H7 (cell line): Measurements from ENCODE around the gene IKBKG. TPM values are rescaled to one million over a fixed set of nuclear protein-coding genes. Genes with fewer than 3 reads are reported as not detected.

ENCODE experiments used
- DNase-seq: peaks from one replicate; pipeline ENCODE4 v3.0.0; 2012
- H3K27me3 ChIP-seq: 2 replicates; pipeline ENCODE4 v1.6.0; 2011; ENCODE audit warnings: mild to moderate bottlenecking, low read length; ENCODE audit not compliant: control insufficient read depth, insufficient read depth
- H3K36me3 ChIP-seq: replicated peaks from 2 replicates; pipeline ENCODE4 v1.5.1; 2011; ENCODE audit warnings: low read length; ENCODE audit not compliant: control insufficient read depth, insufficient read depth
- H3K4me3 ChIP-seq: 2 replicates; pipeline ENCODE4 v1.5.1; 2011; ENCODE audit warnings: low read depth, mild to moderate bottlenecking, control low read depth, low read length, moderate library complexity; ENCODE audit not compliant: insufficient read depth
- total RNA-seq: library from RNA; depleted of rRNA; stranded (reverse); fragments of >200 nt; shearing (Covaris generic); gene quantifications from 2 replicates; pipeline ENCODE4 v1.2.3, GENCODE V29; 2014

Gene IKBKG
- total RNA-seq, 1 experiment from 2014 or later: 22.1 TPM

DNA sequence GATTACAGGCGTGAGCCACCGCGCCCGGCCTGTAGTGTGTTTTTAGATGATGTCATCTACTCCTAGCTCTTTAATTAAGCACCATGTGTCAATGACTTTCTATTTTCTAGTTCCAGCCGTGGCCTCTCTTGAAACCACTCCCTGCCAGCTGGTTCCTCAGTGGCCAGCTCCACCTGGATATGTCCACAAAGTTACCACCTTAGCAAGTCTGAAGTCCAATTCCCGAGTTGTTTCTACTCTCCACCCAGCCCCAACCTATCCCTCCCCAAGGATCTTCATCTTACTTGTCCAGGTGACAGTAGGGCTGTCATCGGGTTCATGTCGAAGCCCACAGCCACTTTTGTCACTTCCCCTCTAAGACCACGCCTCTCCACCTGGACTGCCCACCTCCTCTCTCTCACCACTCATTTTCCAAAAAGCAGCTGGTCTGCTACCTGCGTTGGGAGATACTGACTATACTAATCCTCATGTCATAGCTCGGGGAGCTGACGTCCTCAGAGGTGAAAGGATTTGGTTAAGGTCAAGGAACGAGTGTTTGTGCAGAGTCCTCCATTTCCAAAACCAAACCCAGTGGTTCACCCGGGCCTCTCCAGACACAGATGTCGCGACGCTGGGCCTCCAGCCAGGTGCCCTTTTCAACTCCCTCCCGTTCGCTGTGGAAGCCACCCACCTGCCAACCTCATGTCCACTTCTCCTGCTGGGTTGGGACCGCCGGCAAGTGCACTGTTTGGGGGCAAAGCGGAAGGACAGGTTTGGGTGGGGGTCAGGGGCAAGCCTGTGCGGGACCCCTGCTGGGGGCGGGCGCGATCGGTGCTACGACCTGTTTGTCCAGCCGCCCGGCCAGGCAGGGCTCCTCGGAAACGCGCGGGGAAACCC lies 32.1 kb upstream of the IKBKG start:
- Histone ChIP-seq H3K36me3 (no peaks in the 10 kb centered on the region), H3K4me3 (peak overlapping the region; percentile 66), H3K27me3 (no peaks in the 10 kb centered on the region)
- DNase-seq: no peak

DNA sequence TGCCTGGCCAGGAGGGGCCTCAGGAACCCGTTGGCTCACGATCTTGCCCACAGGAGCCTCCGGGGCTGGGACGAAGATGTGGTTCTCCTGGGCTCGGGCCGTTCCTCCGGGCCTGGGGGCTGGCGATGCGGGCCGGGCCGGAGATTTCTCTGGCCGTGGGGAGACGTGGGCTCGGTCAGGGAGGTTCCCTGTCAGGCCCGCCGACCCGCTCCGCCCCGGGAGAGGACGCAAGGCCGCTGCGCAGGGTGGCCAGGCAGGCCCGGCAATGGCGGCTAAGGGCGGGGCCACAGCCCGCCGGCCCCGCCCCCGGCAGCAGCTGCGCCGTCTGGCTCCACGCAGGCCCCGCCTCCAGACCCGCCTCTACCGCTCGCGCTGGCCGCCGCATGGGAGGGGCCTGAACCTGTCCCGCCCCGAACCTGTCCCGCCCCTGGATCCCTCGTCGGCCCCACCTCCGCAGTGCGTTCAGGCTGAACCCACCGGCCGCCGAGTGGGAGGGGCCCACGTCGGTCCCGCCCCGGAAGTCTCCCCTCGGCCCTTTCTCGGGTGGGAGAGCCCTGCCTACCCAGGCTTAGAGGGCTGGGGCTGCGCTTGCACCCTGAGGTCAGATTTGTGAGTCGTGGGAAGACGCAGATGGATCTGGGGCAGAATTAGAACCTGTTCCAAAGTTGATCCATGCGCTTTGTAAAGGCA lies 31.3 kb upstream of the IKBKG start, which contains the start of gene FAM3A:
Gene FAM3A (minus strand): TSS at position 267 of the 690 bp plus-strand sequence. CDS start 460 bp downstream, outside the sequence.
- Histone ChIP-seq H3K4me3 (peak within 1 kb of the TSS; percentile 66), H3K27me3 (no peaks in the 10 kb centered on the region), H3K36me3 (no peaks in the 10 kb centered on the region)
- DNase-seq: peak; percentile 95

DNA sequence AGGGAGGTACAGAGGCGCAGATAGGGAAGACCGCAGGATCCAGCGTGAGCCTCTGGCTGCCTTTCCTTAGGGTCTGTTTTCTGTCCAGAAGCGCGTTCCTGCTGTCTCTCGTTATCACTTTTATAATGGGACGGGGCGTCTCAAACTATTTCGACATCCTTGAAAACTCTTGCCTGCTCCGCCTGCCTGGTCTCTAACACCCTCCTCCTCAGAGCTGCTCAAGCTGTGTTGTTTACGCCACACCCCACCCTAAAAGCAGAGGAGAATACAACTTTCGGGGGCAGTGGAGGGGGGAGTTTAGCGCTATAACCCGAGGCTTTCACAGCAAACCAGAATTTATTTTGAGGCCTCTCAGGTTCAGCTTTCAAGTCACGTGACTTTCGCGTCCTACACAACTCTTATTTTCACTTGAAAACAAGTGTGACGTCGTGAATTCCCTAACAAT lies 30.7 kb upstream of the IKBKG start:
- DNase-seq: peak; percentile 52
- Histone ChIP-seq H3K4me3 (peak overlapping the region; percentile 59), H3K27me3 (no peaks in the 10 kb centered on the region), H3K36me3 (no peaks in the 10 kb centered on the region)

DNA sequence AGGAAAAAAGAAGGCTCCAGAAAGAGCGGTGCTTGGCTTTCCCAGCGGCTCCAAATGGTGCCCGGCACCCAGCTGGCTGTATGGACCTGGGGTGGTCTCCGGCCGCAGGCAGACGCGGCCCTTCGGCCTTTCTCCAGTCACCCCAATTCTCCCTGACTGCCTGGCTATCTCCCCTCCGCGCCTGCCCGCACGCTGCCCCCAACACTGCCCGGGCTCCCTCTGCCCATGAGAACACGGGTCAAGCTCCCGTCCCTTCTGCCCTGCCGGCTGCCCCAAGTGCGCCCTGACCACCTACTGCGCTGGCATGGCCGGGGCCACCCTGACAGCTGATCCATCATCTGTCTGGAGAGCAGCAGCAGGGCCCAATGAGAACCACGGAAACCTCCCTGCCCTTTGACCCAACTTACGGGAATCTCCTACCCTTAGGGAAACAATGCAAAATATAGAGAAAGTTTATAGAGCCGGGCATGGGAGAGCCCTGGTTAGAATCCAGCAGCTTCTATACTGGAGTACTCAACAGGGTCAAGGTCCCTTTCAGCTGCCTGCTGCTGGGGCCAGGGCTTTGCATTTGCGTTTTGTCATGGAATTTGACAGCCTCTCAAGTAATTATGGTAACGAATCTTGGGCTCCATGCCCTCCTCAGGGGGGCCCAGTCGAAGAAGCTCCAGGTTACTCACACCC lies 30.2 kb upstream of the IKBKG start:
- Histone ChIP-seq H3K36me3 (no peaks in the 10 kb centered on the region), H3K4me3 (peak overlapping the region; percentile 59), H3K27me3 (no peaks in the 10 kb centered on the region)
- peak; percentile 57 for DNase-seq

DNA sequence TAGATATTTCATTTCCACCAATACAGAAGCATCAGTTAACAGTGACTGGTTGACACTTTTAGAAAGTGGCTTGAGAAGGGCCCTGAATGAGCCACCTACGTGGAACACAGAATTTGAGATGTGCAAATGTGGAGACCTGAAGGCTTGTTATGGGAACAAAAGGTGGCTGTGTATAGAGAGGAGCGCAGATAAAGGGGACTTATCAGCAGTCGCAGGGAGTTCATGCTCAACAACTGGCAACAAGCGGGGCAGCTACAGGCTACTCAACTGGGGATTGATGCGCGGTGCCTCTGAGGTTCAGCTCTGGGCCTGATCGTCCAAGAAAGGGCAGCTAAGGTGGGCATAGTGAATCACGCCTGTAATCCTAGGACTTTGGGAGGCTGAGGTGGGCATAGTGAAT lies 28.0 kb upstream of the IKBKG start:
- no peak overlapping the region for H3K4me3 ChIP-seq
- H3K36me3 ChIP-seq: no peaks in the 10 kb centered on the region
- no peak for DNase-seq
- H3K27me3 ChIP-seq: no peaks in the 10 kb centered on the region

DNA sequence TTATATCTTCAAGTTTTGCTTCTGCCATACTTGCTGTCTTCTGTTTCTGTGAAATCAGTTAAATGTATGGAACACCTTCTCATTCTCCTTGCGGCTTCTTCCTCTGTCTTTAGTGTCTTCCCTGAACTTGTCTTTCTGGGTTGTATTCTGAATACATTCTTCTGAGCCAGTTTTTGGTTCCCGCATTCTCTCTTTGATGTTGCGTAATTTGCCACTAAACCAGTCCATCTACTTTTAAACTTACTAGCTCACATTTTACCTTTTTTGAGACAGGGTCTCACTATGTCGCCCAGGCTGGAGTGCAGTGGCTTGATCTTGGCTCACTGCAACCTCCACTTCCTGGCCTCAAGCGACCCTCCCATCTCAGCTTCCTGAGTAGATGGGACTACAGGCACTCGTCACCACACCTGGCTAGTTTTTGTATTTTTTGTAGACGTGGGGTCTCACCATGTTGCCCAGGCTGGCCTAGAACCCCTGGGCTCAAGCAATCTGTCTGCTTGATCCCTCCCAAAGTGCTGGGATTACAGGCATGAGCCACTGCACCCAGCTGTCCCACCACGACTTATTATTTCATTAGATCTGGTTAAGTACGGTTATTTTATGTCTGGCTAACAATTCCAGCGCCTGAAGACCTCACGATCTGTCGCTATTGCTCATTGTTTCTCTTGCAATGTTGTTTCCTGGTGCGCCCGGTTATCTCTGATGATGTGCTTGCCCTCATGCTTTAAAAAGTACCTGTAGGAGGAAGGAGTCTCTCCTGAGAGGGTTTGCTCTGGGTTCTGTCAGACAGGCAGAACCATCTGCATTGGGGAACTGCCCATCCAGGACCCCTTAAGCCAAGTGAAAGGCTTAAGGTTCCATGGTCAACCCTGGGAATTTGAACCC lies 21.6 kb upstream of the IKBKG start:
- Histone ChIP-seq H3K4me3 (no peak overlapping the region), H3K27me3 (no peaks in the 10 kb centered on the region), H3K36me3 (no peaks in the 10 kb centered on the region)
- no peak for DNase-seq

DNA sequence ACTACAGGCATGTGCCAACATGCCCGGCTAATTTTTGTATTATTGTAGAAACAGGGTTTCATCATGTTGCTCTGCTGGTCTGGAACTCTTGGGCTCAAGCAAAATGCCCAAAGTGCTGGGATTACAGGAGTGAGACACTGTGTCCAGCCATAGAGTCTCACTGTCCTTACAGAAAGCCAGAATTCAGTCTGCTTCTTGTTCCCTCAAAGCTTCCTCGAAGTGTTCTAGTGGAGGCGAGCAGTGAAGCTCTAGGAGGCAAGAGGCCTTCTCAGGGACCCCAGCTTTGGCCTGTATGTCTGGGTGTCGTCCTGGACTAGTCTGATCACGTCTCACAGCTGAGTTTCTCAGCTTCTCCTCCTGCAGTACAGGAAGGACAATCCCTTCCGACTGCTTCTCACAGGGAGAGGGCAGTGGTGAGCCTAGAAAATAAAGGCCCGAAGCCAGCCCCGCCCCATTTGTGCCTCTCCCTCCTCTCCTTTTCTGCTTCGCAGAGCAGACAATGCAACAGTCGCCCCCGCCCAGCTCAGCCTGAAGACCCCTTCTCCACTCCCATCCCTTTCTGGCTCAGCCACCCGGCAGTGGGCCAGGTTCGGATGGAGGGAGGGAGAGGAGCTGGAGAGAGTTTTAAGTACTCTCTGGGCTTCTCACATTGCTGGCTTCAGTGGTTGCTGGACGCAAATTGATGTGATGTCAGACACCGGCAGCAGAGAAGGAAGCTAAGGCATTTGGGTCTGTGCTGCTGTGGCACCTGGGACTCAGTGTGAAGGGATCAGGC lies 20.3 kb upstream of the IKBKG start:
- peak; percentile 82 for DNase-seq
- peak overlapping the region; percentile 27 for H3K4me3 ChIP-seq
- no peaks in the 10 kb centered on the region for H3K36me3 ChIP-seq
- H3K27me3 ChIP-seq: no peaks in the 10 kb centered on the region

DNA sequence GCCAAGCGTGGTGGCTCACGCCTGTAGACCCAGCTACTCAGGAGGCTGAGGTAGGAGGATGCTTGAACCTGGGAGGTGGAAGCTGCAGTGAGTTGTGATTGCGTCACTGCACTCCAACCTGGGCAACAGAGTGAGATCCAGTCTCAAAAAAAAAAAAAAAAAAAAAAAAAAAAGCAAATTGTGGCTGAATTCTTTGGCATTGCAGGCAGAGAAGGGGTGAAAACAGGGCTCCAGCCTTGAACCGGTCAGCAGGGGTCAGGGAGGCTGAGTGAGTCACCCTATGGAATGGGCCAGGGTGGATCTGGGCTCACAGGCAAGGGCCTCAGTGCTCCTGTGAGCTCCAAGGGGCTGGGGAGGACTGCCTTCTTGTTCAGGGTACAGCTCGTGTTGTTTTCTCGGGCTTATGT lies 18.2 kb upstream of the IKBKG start:
- DNase-seq: no peak
- Histone ChIP-seq H3K27me3 (no peaks in the 10 kb centered on the region), H3K36me3 (peaks cover 8% of the 10 kb centered on the region), H3K4me3 (no peak overlapping the region)

DNA sequence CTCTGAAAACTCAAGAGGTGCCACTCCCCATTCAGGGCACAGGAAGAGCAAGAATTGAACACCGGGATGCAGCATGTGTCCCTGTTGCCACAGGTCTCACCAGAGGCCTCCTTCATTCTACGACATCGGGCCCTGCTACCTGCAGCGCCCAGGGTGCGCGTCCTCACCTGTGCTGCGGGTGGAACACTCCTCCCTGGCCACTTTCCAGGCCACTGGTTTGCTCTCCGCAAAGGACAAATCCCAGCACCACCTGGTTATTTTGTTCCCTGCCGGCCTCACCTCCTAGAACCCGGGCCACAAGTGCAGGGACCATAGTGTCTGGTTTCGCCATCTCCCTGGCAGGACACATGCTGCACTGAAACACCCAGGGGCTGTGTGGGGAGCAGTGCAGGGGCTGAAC lies 17.1 kb upstream of the IKBKG start:
- peaks cover 9% of the 10 kb centered on the region for H3K36me3 ChIP-seq
- DNase-seq: no peak

DNA sequence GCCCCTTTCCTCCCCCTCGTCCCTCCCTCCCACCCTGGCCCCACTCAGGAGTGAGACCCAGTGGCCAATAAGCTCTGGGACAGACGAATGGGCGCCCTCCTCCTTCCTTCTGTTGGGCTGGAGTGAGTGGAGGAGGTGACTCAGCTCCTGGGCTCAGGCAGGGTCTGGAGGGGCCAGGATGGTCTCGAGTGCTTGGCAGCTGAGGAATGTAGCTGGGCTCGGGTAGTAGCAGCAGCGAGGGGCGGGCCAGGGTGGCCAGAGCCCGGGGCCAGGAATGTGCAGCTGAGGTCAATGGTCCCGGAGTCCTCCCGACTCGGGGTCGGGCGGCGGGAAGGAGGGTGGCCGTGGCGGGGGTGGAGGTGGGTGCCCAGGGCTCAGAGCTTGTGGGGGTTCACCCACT lies 15.8 kb upstream of the IKBKG start:
- Histone ChIP-seq H3K36me3 (peaks cover 9% of the 10 kb centered on the region), H3K4me3 (no peak overlapping the region), H3K27me3 (no peaks in the 10 kb centered on the region)
- no peak for DNase-seq

More for the DNA sequence above, 17.1 kb upstream of the IKBKG start:
- H3K4me3 ChIP-seq: no peak overlapping the region
- no peaks in the 10 kb centered on the region for H3K27me3 ChIP-seq

DNA sequence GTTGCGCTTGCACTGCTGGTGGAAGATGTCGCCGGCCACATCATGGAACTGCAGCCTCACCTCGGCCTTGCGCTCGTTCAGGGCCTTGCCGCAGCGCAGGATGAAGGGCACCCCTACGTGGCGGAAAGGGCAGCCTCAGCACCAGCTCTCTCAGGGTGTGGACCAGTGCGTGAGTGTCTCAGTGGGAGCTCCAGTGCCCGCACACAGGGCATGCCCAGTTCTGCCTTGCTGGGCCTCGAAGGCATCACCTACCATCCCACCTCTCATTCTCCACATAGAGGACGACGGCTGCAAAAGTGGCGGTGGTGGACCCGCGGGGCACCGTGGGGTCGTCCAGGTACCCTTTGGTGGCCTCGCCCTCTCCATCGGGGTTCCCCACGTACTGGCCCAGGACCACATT lies 14.7 kb upstream of the IKBKG start:
- H3K36me3 ChIP-seq: peaks cover 9% of the 10 kb centered on the region
- no peak for DNase-seq
- no peaks in the 10 kb centered on the region for H3K27me3 ChIP-seq
- no peak overlapping the region for H3K4me3 ChIP-seq

DNA sequence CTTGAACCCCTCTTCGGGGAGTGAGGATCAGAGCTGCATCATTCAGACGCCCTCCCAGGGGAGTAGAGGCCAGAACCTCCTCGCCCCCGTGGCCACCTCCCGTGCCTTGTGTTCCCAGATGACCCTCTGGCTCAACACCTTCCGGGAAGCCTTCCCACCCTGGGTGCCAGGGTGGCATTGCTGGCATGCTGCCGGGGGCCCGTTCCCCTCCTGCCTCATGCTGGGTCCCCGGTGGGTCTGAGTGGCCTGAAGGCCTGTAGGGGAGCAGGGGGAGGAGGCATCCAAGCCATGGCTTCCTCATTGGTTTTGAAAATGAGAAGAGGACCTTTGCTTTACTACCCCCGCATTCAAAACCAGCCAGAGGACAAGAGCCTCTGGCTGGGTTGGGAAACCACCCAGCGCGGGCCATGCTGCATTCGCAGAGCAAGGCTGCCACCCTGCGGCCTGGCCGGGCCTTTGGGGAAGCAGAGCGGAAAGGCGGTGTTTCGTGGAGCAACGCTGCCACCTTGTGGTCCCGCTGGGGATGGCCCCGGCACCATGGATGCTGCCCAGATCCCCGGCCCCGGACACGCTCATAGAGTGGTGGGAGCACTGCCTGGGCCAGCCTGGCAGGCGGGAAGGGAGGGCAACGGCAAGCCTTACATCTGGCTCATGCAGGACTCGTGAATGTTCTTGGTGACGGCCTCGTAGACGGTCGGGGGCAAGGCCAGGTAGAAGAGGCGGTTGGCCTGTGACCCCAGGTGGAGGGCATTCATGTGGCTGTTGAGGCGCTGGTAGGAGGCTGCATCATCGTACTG lies 12.7 kb upstream of the IKBKG start:
- H3K27me3 ChIP-seq: no peaks in the 10 kb centered on the region
- peaks cover 9% of the 10 kb centered on the region for H3K36me3 ChIP-seq
- no peak overlapping the region for H3K4me3 ChIP-seq
- DNase-seq: peak; percentile 95

DNA sequence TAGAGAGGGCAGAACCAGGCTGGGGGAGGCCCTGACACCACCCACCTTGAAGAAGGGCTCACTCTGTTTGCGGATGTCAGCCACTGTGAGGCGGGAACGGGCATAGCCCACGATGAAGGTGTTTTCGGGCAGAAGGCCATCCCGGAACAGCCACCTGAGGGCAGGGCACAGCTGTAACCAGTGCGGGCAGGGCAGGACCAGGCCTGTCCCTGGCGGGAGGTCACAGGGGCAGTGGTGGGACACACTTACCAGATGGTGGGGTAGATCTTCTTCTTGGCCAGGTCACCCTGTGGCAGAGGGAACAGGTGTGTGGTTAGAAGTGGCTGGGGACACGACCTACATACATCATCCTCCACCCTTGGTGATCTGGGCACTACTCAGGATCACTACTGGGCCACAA lies 11.5 kb upstream of the IKBKG start:
- no peak for DNase-seq
- Histone ChIP-seq H3K27me3 (no peaks in the 10 kb centered on the region), H3K4me3 (no peak overlapping the region), H3K36me3 (peaks cover 9% of the 10 kb centered on the region)
